ENCODE results near the gene WASHC3. TPM values are rescaled to one million over a fixed set of nuclear protein-coding genes. Genes with fewer than 3 reads are reported as not detected.

WASHC3 gene
- total RNA-seq, 2 experiments from 2014 or later = 53.4 to 54.7 TPM

- no peaks in the 10 kb centered on the region for H3K4me1 Mint-ChIP-seq
- no peak overlapping the region for H3K4me3 Mint-ChIP-seq
- H3K27me3 Mint-ChIP-seq = peaks cover 16% of the 10 kb centered on the region
- no peaks in the 10 kb centered on the region for H3K36me3 Mint-ChIP-seq (ENCODE audit: low read depth)
- H3K9me3 Mint-ChIP-seq = no peaks in the 10 kb centered on the region
- DNase-seq = no peak
- POLR2A ChIA-PET = no interaction called here
- H3K27ac Mint-ChIP-seq = no peak overlapping the region
- CTCF ChIA-PET = no interaction called here
Observed at GRCh38 chr12:101997102-101997501, 64.7 kb downstream of the WASHC3 start.

GRCh38 chr12:101995684-101996083, 66.1 kb downstream of the WASHC3 start:
- H3K36me3 Mint-ChIP-seq (ENCODE audit: low read depth) = no peaks in the 10 kb centered on the region
- H3K27me3 Mint-ChIP-seq = peaks cover 26% of the 10 kb centered on the region
- no peak overlapping the region for H3K4me3 Mint-ChIP-seq
- no peaks in the 10 kb centered on the region for H3K9me3 Mint-ChIP-seq
- no peak for DNase-seq
- H3K4me1 Mint-ChIP-seq = no peaks in the 10 kb centered on the region
- POLR2A ChIA-PET = no interaction called here
- H3K27ac Mint-ChIP-seq = no peak overlapping the region
- CTCF ChIA-PET = no interaction called here

- no peak overlapping the region for H3K27ac Mint-ChIP-seq
- no peak for DNase-seq
- H3K4me1 Mint-ChIP-seq = no peaks in the 10 kb centered on the region
- ChIA-PET POLR2A (no interaction called here), CTCF (no interaction called here)
- no peak overlapping the region for H3K4me3 Mint-ChIP-seq
- H3K36me3 Mint-ChIP-seq (ENCODE audit: low read depth) = no peaks in the 10 kb centered on the region
- no peaks in the 10 kb centered on the region for H3K9me3 Mint-ChIP-seq
- H3K27me3 Mint-ChIP-seq = peaks cover 44% of the 10 kb centered on the region
Observed at GRCh38 chr12:101992091-101992490, 69.7 kb downstream of the WASHC3 start.

- DNase-seq = no peak
- ChIA-PET POLR2A (no interaction called here), CTCF (no interaction called here)
- no peaks in the 10 kb centered on the region for H3K9me3 Mint-ChIP-seq
- H3K36me3 Mint-ChIP-seq (ENCODE audit: low read depth) = no peaks in the 10 kb centered on the region
- H3K27me3 Mint-ChIP-seq = peaks cover 29% of the 10 kb centered on the region
- H3K27ac Mint-ChIP-seq = no peak overlapping the region
- no peak overlapping the region for H3K4me3 Mint-ChIP-seq
- H3K4me1 Mint-ChIP-seq = no peaks in the 10 kb centered on the region
Observed at GRCh38 chr12:101982307-101982706, 79.5 kb downstream of the WASHC3 start.

GRCh38 chr12:101981868-101982267, 79.9 kb downstream of the WASHC3 start:
- Mint-ChIP-seq H3K4me1 (no peaks in the 10 kb centered on the region), H3K4me3 (no peak overlapping the region), H3K9me3 (no peaks in the 10 kb centered on the region), H3K36me3 (ENCODE audit: low read depth) (no peaks in the 10 kb centered on the region), H3K27me3 (peaks cover 25% of the 10 kb centered on the region), H3K27ac (no peak overlapping the region)
- ChIA-PET CTCF (no interaction called here), POLR2A (no interaction called here)
- no peak for DNase-seq

GRCh38 chr12:101968770-101969169, 93.0 kb downstream of the WASHC3 start:
- H3K27ac Mint-ChIP-seq = no peak overlapping the region
- peaks cover 18% of the 10 kb centered on the region for H3K4me1 Mint-ChIP-seq
- no peaks in the 10 kb centered on the region for H3K9me3 Mint-ChIP-seq
- peaks cover 12% of the 10 kb centered on the region for H3K27me3 Mint-ChIP-seq
- ChIA-PET CTCF (no interaction called here), POLR2A (no interaction called here)
- DNase-seq = no peak
- no peaks in the 10 kb centered on the region for H3K36me3 Mint-ChIP-seq (ENCODE audit: low read depth)
- no peak overlapping the region for H3K4me3 Mint-ChIP-seq

- H3K4me1 Mint-ChIP-seq = peaks cover 18% of the 10 kb centered on the region
- H3K9me3 Mint-ChIP-seq = no peaks in the 10 kb centered on the region
- no peak for DNase-seq
- H3K4me3 Mint-ChIP-seq = no peak overlapping the region
- H3K27ac Mint-ChIP-seq = no peak overlapping the region
- ChIA-PET POLR2A (interaction anchor here (1.0 kb wide), 1 partner anchor 94 kb away, joined by 3 read pairs; no protein-coding TSS in a partner anchor), CTCF (interaction anchor here (0.6 kb wide), 1 partner anchor 188 kb away, joined by 3 read pairs; no protein-coding TSS in a partner anchor)
- H3K36me3 Mint-ChIP-seq (ENCODE audit: low read depth) = no peaks in the 10 kb centered on the region
- peaks cover 9% of the 10 kb centered on the region for H3K27me3 Mint-ChIP-seq
Observed at GRCh38 chr12:101967506-101967905, 94.3 kb downstream of the WASHC3 start.

GRCh38 chr12:101966496-101966895, 95.3 kb downstream of the WASHC3 start:
- ChIA-PET CTCF (no interaction called here), POLR2A (no interaction called here)
- Mint-ChIP-seq H3K4me3 (no peak overlapping the region), H3K27me3 (peaks cover 6% of the 10 kb centered on the region), H3K4me1 (peaks cover 18% of the 10 kb centered on the region), H3K27ac (no peak overlapping the region), H3K9me3 (no peaks in the 10 kb centered on the region), H3K36me3 (ENCODE audit: low read depth) (no peaks in the 10 kb centered on the region)
- no peak for DNase-seq

GRCh38 chr12:101963697-101964096, 98.1 kb downstream of the WASHC3 start:
- peaks cover 14% of the 10 kb centered on the region for H3K4me1 Mint-ChIP-seq
- no peaks in the 10 kb centered on the region for H3K9me3 Mint-ChIP-seq
- ChIA-PET CTCF (interaction anchor here (0.8 kb wide), 1 partner anchor 339 kb away, joined by 3 read pairs; no protein-coding TSS in a partner anchor), POLR2A (no interaction called here)
- no peak overlapping the region for H3K27ac Mint-ChIP-seq
- no peaks in the 10 kb centered on the region for H3K27me3 Mint-ChIP-seq
- no peaks in the 10 kb centered on the region for H3K36me3 Mint-ChIP-seq (ENCODE audit: low read depth)
- no peak overlapping the region for H3K4me3 Mint-ChIP-seq
- no peak for DNase-seq

Other genes starting within 250 kb of the WASHC3 start
- gene GNPTAB, start 231.0 kb downstream of the WASHC3 start, total RNA-seq = 10 to 100 TPM; 55.0 to 57.5 TPM
- gene DRAM1, start 184.4 kb downstream of the WASHC3 start, total RNA-seq = 1 to 10 TPM; 4.0 TPM
- 10 to 100 TPM; 59.9 to 65.9 TPM for gene NUP37, start 58.1 kb upstream of the WASHC3 start, total RNA-seq
- 10 to 100 TPM; 18.8 to 25.3 TPM for gene PARPBP, start 58.2 kb upstream of the WASHC3 start, total RNA-seq
- gene PMCH, start 135.8 kb upstream of the WASHC3 start, total RNA-seq = 1 to 10 TPM in 1 of 2 experiments, under 1 TPM in 1; 0.70 to 1.4 TPM

Data from activated CD4-positive, alpha-beta memory T cell treated with anti-CD3 and anti-CD28 coated beads, Interleukin-2, amount 10 ng/mL, durations not matched to agents 7 days and 5 days (primary cell).